OCI-M2 (cell line): ENCODE data around the gene KLHL35.

Experiments
- DNase-seq: peaks from one replicate; lab custom pipeline; 2025; ENCODE audit not compliant: unreplicated experiment; lab: John Stamatoyannopoulos, UW

The KLHL35 gene

GRCh38 chr11:75469785-75470405 lies 36.9 kb upstream of the KLHL35 start:
- DNase-seq: no peak

- no peak for DNase-seq
These were observed 35.7 kb upstream of the KLHL35 start for GRCh38 chr11:75468534-75469340.

- no peak for DNase-seq
These were observed 34.9 kb upstream of the KLHL35 start for GRCh38 chr11:75467881-75468280.

GRCh38 chr11:75467311-75467710 lies 34.3 kb upstream of the KLHL35 start:
- no peak for DNase-seq

GRCh38 chr11:75465701-75466531 lies 32.9 kb upstream of the KLHL35 start:
- no peak for DNase-seq

- no peak for DNase-seq
These were observed 30.2 kb upstream of the KLHL35 start for GRCh38 chr11:75463106-75463774.

GRCh38 chr11:75462117-75462653 lies 29.2 kb upstream of the KLHL35 start:
- DNase-seq: no peak

- DNase-seq: no peak
These were observed 28.1 kb upstream of the KLHL35 start for GRCh38 chr11:75461151-75461550.

GRCh38 chr11:75456596-75457183 lies 23.7 kb upstream of the KLHL35 start:
- no peak for DNase-seq

- DNase-seq: no peak
These were observed 22.0 kb upstream of the KLHL35 start for GRCh38 chr11:75454987-75455386.

GRCh38 chr11:75453916-75454655 lies 21.1 kb upstream of the KLHL35 start:
- DNase-seq: no peak

- no peak for DNase-seq
These were observed 18.1 kb upstream of the KLHL35 start for GRCh38 chr11:75450826-75451821.

GRCh38 chr11:75450236-75450635 lies 17.2 kb upstream of the KLHL35 start:
- DNase-seq: no peak

GRCh38 chr11:75449776-75450175 lies 16.8 kb upstream of the KLHL35 start:
- no peak for DNase-seq

- no peak for DNase-seq
These were observed 16.3 kb upstream of the KLHL35 start for GRCh38 chr11:75449271-75449670.

- DNase-seq: no peak
These were observed 14.4 kb upstream of the KLHL35 start for GRCh38 chr11:75447415-75447814.

GRCh38 chr11:75445315-75445953 lies 12.4 kb upstream of the KLHL35 start:
- no peak for DNase-seq

- DNase-seq: no peak
These were observed 10.0 kb upstream of the KLHL35 start for GRCh38 chr11:75443043-75443442.
